GM12892 (cell line): ENCODE results near the gene SDHA.
"Not testable (repeated sequence)": the region's sequence is repeated elsewhere in the genome, so short reads cannot be mapped to it uniquely, and the experiment has no call there.

Experiments used
- POLR2A ChIP-seq: IDR thresholded peaks from 2 replicates; pipeline ENCODE4 v1.6.1; 2011; ENCODE audit warnings: low read depth, low read length, control low read depth
- POLR2AphosphoS5 ChIP-seq: IDR thresholded peaks from 2 replicates; pipeline ENCODE4 v1.6.1; 2011; ENCODE audit warnings: low read depth, low read length, control low read depth

DNA sequence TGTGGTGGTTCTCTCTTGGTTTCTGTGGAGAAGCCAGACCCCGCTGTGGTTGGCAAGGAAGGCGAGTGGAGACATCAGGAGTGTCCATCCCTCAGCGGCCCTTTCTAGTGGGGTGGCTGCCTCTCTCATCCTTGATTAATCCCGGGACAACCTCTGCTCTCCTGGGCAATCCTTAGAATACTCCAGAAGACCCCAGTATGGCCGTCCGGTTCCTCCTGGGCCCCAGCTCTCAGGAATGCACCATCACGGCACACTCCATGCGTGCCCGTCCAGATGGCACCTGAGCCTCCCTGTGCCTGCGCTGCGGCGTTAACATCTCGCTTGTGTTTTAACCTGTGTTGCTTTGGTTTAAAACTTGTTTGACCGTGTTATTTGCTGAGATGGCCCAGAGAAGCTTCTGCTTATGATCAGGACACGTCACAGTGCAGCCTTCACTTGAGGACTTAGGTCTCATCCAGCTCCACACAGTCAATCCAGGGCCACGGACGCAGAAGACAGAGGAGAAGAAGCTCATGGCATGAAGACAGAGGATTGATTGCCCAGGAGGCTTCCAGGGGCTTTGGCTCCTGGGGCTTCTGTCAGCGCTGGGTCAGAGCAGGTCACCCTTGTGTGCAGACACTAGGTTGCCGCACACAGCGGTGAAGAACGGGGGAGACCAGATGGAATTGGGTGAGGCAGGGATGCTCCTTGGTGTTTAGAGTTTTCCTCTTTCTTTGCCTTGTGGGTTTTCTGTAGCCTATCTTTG, 82.7 kb downstream of the SDHA start:
- TF ChIP-seq POLR2A, POLR2AphosphoS5: not testable (repeated sequence)
